HG02642 (cell line): ENCODE results near the gene SULT6B1.

Experiments used
- ATAC-seq: cut with Tn5 transposase; IDR thresholded peaks from one replicate; pipeline ENCODE4 v1.9.1; 2021; ENCODE audit warnings: mild to moderate bottlenecking; ENCODE audit not compliant: unreplicated experiment, poor library complexity

The SULT6B1 gene

DNA sequence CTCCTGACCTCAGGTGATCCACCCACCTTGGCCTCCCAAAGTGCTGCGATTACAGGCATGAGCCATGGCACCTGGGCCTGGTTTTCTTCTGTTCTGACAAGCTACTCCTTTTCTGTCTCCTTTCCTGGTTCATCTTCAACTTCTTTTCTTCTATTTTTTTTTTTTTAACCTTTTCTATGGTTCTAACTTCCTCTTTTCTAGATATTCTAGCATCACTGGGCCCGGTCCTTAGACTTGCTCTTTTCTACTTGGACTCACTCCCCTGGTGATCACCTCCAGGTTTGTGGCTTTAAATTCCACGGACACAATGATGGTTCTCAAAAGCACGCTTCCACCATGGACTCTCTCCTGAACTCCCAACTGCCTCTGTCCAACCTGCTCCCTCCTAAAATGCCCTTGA lies 33.7 kb downstream of the SULT6B1 start:
- ATAC-seq, result no peak

DNA sequence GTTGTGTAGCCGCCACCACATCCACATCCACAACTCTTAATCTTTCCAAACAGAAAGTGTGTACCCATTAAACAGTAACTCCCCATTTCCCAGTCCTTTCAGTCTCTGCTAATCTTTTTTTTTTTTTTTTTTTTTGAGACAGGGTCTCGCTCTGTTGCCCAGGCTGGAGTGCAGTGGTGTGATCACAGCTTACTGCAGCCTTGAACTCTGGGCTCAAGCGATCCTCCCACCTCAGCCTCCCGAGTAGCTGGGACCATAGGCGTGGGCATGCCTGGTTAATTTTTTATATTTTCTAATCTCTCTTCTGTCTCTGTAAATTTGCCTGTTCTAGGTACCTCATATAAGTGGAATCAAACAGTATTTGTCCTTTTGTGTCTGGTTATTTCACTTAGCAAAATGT lies 35.2 kb downstream of the SULT6B1 start:
- ATAC-seq, result no peak

DNA sequence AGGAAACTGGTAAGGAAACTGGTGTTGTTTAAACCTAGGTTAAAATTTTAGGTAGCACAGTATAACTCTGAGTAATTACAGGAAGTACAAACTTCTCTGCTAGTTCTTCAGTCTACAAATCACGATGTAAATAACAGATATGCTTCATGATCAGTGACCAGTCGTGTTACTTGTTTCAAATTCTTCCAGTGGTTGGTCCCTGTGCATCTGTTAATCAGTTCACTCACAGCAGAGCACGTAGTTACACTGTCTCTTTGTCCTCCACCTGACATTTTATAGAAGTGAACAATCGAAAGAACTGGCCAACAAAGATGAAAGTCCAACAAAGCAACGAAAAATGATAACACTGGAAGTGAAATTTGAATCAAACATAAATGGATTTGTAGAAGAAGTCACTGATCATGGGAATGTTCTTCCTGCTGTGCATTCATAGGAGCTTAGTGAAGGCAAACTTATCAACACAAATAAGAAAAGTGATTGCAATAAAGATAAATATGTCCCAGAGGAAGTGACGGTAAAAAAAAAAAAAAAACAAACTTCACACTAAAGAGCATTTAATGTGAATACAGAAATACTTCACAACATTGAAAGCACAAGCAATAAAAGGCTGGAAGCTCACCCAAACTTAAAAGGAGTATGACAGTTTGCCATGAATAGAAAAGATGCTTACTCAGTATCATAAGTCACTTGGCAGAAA lies 38.7 kb downstream of the SULT6B1 start:
- ATAC-seq, result no peak

DNA sequence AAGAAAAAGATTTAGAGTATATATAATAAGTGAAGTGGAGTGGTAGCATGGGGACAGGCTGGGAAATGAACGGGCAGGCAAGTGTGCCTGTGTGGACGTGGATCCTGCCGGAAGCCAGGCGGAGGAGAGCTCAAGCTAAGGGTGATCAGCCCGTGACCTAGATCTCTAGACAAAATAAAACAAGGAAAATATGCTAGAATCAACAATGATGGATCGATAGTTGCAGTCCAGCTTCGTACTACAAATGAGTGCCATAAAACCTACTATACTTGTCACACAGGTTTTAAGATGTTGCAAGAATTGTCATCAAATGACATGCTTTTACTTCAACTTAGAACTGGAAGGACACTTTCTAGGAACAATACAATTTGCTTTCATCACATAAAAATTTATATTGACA lies 40.1 kb downstream of the SULT6B1 start:
- no peak for ATAC-seq

DNA sequence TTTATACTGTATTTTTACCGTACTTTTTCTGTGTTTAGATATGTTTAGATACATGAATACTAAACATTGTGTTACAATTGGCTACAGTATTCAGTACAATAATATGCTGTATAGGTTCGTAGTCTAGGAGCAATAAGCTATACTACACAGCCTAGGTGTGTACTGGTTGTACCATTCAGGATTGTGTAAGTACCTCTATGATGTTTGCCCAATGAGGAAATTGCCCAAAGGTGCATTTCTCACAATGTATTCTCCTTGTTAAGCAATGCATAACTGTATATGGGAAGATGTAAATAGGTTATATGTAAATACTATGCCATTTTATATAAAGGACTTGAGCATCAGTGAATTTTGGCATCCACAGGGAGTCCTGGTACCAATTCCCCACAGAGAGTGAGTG lies 42.4 kb downstream of the SULT6B1 start:
- ATAC-seq, result no peak

DNA sequence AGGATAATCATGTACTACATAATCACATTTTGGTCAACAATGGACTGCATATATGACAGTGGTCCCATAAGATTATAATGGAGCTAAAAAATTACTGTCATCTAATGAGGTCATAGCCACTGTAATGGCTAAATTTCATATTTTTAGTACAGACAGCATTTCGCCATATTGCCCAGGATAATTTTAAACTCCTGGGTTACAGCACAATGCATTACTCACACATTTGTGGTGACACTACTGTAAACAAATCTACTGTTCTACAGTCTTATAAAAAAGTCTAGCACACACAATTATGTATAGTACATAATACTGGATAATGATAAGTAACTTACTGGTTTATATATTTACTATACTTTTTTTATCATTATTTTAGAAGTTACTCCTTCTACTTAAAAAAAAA lies 44.5 kb downstream of the SULT6B1 start:
- ATAC-seq, result no peak

DNA sequence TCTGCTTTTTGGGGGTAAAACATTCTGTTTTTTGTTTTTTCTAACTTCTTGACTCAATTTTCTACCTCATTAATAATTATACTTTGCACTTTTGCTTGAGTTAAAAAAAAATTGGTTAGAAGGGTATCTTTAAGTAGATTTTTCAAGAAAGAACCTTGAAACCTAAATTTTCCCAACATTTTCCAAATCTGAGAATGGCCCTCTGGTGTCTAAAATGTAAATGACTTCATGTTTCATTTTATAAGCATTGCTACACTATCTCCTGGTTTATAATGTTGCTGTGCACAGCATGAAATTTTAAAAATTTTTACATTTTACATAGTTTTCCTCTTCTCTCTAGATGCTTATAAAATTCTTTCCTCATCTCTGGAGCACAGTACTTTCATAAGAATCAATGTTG lies 45.9 kb downstream of the SULT6B1 start:
- ATAC-seq, result no peak

DNA sequence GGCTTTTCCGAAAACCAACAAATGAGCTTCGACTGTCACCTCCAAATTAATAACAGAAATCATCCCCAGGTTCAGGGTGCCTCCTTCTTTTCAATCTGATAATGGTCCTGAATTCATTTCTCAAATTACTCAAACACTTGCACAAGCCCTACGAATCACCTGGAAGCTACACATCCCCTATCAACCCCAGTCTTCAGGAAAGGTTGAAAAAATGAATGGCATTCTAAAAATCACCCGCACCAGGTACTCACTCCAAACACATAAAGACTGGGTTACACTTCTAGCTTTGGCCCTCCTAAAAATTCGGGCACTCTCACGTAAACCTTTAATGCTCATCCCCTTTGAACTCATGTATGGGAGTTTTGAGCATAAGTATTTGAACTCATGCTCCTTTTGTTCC lies 55.6 kb downstream of the SULT6B1 start:
- no peak for ATAC-seq

DNA sequence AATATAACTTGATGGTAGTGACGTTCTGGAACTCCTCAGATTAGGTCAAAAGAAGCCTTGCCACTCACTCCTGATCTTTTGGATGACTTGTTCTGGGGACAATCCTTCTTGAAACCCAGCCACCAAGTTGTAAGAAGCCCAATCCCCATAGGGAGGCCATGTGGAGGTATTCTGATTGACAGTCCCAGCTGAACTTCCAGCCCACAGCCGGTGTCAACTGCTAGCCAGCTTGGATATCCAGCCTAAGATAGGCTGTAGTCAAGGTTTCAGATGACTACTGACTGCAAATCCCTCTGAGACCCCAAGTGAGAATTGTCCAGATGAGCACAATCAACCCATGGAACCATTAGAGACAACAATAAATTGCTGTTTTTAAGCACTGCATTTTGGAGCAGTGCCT lies 63.1 kb downstream of the SULT6B1 start:
- no peak for ATAC-seq

DNA sequence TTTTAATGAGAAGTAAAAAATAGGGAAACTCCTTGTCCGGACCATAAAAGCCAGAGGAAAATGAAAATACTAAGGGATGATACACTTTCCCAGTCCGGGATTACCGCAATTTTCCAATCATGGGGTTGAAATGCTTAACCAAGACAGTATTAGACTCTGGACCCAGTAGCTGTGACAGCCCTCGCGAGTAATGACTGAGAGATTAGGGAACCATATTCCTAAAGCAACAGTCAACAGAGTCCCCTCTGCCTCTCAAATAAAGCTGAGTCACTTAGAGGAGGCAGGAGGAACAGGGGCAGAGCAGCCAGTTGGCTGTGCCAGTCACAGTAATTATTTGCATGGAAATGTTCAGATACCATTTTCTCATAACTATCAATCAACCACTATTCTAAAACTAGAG lies 69.3 kb downstream of the SULT6B1 start:
- no peak for ATAC-seq
